ENCODE results near the gene LAMB1.
"Not testable (repeated sequence)": the region's sequence is repeated elsewhere in the genome, so short reads cannot be mapped to it uniquely, and the experiment has no call there.

The LAMB1 gene

GRCh38 chr7:107971613-107972012 lies 31.3 kb downstream of the LAMB1 start:
- no peak for DNase-seq (ENCODE audit: low read depth)

- DNase-seq (ENCODE audit: low read depth): no peak
These were observed 31.9 kb downstream of the LAMB1 start for GRCh38 chr7:107971100-107971499.

- DNase-seq (ENCODE audit: low read depth): no peak
These were observed 33.1 kb downstream of the LAMB1 start for GRCh38 chr7:107969856-107970255.

- DNase-seq (ENCODE audit: low read depth): no peak
These were observed 34.5 kb downstream of the LAMB1 start for GRCh38 chr7:107968449-107968848.

GRCh38 chr7:107967420-107967819 lies 35.5 kb downstream of the LAMB1 start:
- no peak for DNase-seq (ENCODE audit: low read depth)

GRCh38 chr7:107966711-107967110 lies 36.2 kb downstream of the LAMB1 start:
- DNase-seq (ENCODE audit: low read depth): peak; percentile 55

GRCh38 chr7:107964510-107964909 lies 38.5 kb downstream of the LAMB1 start:
- no peak for DNase-seq (ENCODE audit: low read depth)

- no peak for DNase-seq (ENCODE audit: low read depth)
These were observed 40.1 kb downstream of the LAMB1 start for GRCh38 chr7:107962817-107963216.

- peak; percentile 45 for DNase-seq (ENCODE audit: low read depth)
These were observed 41.6 kb downstream of the LAMB1 start for GRCh38 chr7:107961405-107961804.

- no peak for DNase-seq (ENCODE audit: low read depth)
These were observed 42.7 kb downstream of the LAMB1 start for GRCh38 chr7:107960272-107960671.

- DNase-seq (ENCODE audit: low read depth): no peak
These were observed 43.4 kb downstream of the LAMB1 start for GRCh38 chr7:107959527-107959898.

- peak; percentile 97 for DNase-seq (ENCODE audit: low read depth)
These were observed 44.0 kb downstream of the LAMB1 start for GRCh38 chr7:107958764-107959526.

GRCh38 chr7:107957436-107957835 lies 45.5 kb downstream of the LAMB1 start:
- DNase-seq (ENCODE audit: low read depth): peak; percentile 73

GRCh38 chr7:107956950-107957349 lies 46.0 kb downstream of the LAMB1 start:
- DNase-seq (ENCODE audit: low read depth): not testable (repeated sequence)

- DNase-seq (ENCODE audit: low read depth): no peak
These were observed 47.6 kb downstream of the LAMB1 start for GRCh38 chr7:107955394-107955793.

GRCh38 chr7:107953924-107954303 lies 49.0 kb downstream of the LAMB1 start:
- DNase-seq (ENCODE audit: low read depth): peak; percentile 36

GRCh38 chr7:107953265-107953923 lies 49.6 kb downstream of the LAMB1 start:
- DNase-seq (ENCODE audit: low read depth): no peak

- DNase-seq (ENCODE audit: low read depth): no peak
These were observed 51.1 kb downstream of the LAMB1 start for GRCh38 chr7:107951896-107952295.

GRCh38 chr7:107951172-107951787 lies 51.7 kb downstream of the LAMB1 start:
- DNase-seq (ENCODE audit: low read depth): no peak

- DNase-seq (ENCODE audit: low read depth): no peak
These were observed 53.5 kb downstream of the LAMB1 start for GRCh38 chr7:107949443-107949935.

- DNase-seq (ENCODE audit: low read depth): peak; percentile 88
These were observed 54.1 kb downstream of the LAMB1 start for GRCh38 chr7:107948645-107949442.

GRCh38 chr7:107946881-107947280 lies 56.1 kb downstream of the LAMB1 start:
- DNase-seq (ENCODE audit: low read depth): no peak
